Stimulated activated naive B cell treated with anti-CD40 and anti-IgM and Interleukin-4, amounts not matched to agents 10 μg/mL and 1 μg/mL and 100 μg/mL, for 72 hours (primary cell): ENCODE results near the gene RDH12.

Experiments used
- ATAC-seq, 2 donors: fragments of 150-1000 bp; cut with Tn5 transposase; replicated peaks; 2 replicates each; pipeline ENCODE4 v1.10.0; 2021; ENCODE audit warnings: moderate library complexity in 1 of 2
- DNase-seq: peaks from one replicate; pipeline ENCODE4 v3.0.0; 2021
- H3K27ac Mint-ChIP-seq: one replicate; pipeline ENCODE4 v1.8.0; 2022; ENCODE audit warnings: mild to moderate bottlenecking, mixed read lengths
- H3K27me3 Mint-ChIP-seq, 2 donors: one replicate each; pipeline ENCODE4 v1.8.0; 2022; ENCODE audit warnings: mixed read lengths in 2 of 2
- H3K36me3 Mint-ChIP-seq, 2 donors: one replicate each; pipeline ENCODE4 v1.8.0; 2022; ENCODE audit warnings: mixed read lengths in 2 of 2, mild to moderate bottlenecking in 1 of 2
- H3K4me1 Mint-ChIP-seq, 2 donors: one replicate each; pipeline ENCODE4 v1.8.0; 2022; ENCODE audit warnings: mixed read lengths in 2 of 2, mild to moderate bottlenecking in 1 of 2
- H3K4me3 Mint-ChIP-seq, 2 donors: one replicate each; pipeline ENCODE4 v1.8.0; 2022; ENCODE audit warnings: mild to moderate bottlenecking in 2 of 2, mixed read lengths in 2 of 2, moderate library complexity in 1 of 2
- H3K9me3 Mint-ChIP-seq, 2 donors: one replicate each; pipeline ENCODE4 v1.8.0; 2022; ENCODE audit warnings: mixed read lengths in 2 of 2, mild to moderate bottlenecking in 1 of 2

The RDH12 gene

DNA sequence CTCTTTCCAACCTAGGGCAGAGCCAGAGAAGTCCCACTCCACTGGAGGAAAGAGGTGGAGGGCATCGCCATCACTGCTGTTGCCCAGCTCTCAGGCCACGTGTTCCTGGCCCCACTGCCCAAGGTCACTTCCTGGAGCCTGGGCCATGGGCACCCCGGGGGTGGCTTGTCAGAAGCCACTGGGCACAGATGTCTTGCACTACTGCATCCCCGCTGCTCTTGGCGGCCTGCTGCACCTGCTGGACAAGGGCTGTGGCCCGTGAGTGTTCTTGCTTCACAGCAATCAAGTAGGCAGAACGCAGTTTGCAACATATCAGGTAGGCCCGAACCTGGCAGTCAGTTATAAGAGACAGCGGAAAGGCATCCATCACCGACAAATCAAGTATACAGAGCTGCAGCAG, 46.6 kb downstream of the RDH12 start:
- Mint-ChIP-seq H3K27ac (no peak overlapping the region), H3K4me3 (no peak overlapping the region), H3K4me1 (peaks cover 0 to 5% of the 10 kb centered on the region in 2 donors), H3K9me3 (peaks cover 0 to 2% of the 10 kb centered on the region in 2 donors), H3K27me3 (no peaks in the 10 kb centered on the region), H3K36me3 (peaks cover 54 to 69% of the 10 kb centered on the region in 2 donors)
- DNase-seq = no peak
- no peak for ATAC-seq

DNA sequence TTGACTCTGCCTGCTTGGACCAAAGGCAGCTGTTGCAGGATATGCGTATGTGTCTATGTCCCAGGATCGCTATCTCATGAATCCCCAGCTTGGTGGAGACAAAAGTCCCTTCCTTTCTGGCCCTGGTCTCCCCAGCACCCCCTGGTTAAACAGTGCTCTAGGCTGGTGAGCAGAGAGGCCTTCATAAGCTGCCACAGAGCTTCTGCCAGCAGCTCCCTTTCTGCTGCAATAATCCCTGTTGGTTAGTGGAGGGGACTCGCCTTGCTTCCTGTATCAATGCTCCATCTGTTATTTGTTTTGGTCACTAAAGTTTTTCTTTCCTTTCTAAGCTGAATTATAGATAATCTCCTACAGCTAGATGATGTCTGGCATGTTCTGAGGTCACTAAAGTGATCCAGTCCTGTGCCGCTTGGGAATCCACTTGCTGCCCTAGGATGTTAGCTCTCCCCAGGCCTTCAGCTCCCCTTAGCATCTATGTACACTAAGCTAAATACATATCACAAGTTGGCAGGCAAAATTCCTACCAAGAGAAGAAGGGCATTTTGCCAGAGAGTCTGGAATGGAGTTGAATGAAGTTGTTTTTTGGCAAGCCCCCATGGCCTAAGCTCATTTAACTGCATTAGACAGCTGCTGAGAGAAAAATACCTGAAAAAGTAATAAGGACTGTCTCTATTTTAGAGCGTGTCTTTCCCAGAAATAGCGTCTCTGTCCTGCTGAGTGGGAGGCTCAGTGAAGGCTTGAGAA, 47.8 kb downstream of the RDH12 start:
- Mint-ChIP-seq H3K36me3 (peaks cover 65 to 80% of the 10 kb centered on the region in 2 donors), H3K27me3 (no peaks in the 10 kb centered on the region), H3K4me3 (no peak overlapping the region), H3K4me1 (peaks cover 0 to 5% of the 10 kb centered on the region in 2 donors), H3K27ac (no peak overlapping the region), H3K9me3 (peaks cover 0 to under 1% of the 10 kb centered on the region in 2 donors)
- DNase-seq (no peak), ATAC-seq (no peak)

DNA sequence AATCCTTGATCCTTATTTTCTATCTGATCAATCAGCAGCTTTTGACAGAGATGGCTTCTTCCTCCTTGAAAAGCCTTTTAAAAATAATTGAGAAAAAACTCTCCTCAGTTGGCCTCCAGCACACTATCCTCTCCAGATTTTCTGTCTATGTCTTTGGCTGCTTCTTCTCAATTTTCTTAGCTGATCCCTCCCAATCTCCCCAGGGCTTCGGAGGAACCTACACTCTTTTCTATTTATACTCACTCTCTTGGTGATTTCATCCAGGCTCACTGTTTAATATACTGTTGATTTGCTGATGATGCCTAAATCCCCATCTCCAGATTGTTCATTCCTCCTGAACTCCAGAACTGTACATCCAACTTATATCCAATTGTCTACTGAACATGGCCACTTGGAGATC, 54.8 kb downstream of the RDH12 start:
- Mint-ChIP-seq H3K27me3 (no peaks in the 10 kb centered on the region), H3K4me1 (no peaks in the 10 kb centered on the region), H3K27ac (no peak overlapping the region), H3K36me3 (peaks cover 59 to 83% of the 10 kb centered on the region in 2 donors), H3K9me3 (no peaks in the 10 kb centered on the region), H3K4me3 (no peak overlapping the region)
- no peak for DNase-seq
- no peak for ATAC-seq

DNA sequence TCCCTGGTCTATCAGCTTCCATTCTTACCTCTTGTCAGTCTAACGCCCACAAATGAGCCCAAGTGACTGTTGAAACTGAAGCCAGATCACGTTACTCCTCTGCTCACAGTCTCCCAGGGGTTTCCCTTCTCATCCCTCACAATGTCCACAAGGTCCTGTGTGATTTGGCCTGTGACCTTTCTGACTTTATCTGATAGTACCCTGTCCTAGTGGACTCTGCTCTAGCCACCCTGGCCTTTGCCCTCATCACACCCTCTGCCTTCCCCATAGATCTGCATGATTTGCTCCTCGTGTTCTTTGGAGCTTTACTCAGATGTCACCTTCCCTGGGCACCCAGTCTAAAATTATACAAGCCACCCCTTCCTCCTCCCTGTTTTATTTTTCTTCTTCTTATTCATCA, 55.5 kb downstream of the RDH12 start:
- ATAC-seq = no peak
- peak overlapping the region in 1 of 2 donors; percentile 3 for H3K4me3 Mint-ChIP-seq
- no peaks in the 10 kb centered on the region for H3K4me1 Mint-ChIP-seq
- H3K36me3 Mint-ChIP-seq = peaks cover 52 to 79% of the 10 kb centered on the region in 2 donors
- H3K27me3 Mint-ChIP-seq = no peaks in the 10 kb centered on the region
- no peak for DNase-seq
- no peak overlapping the region for H3K27ac Mint-ChIP-seq
- no peaks in the 10 kb centered on the region for H3K9me3 Mint-ChIP-seq

DNA sequence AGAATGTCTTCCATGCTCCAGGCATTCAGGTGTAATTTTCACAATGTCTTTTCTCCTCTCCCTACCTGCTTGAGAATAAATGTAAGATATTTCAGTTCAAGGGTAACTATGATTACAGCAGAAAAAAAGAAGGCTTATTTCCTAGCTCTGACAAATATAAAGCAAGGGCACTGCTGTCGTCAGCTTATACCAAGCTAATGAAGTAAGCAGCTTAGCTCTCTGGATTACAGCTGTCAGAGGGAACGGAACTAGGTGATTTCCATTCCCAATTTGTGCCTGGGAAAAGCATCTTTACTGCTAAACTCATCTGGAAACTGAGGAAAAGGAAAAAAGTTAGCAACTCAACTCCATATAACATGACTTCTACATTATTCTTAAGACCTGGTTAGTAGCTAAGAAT, 58.2 kb downstream of the RDH12 start:
- no peaks in the 10 kb centered on the region for H3K4me1 Mint-ChIP-seq
- peaks cover 42 to 71% of the 10 kb centered on the region in 2 donors for H3K36me3 Mint-ChIP-seq
- H3K4me3 Mint-ChIP-seq = no peak overlapping the region
- H3K27ac Mint-ChIP-seq = no peak overlapping the region
- H3K9me3 Mint-ChIP-seq = no peaks in the 10 kb centered on the region
- DNase-seq (no peak), ATAC-seq (no peak)
- no peaks in the 10 kb centered on the region for H3K27me3 Mint-ChIP-seq

DNA sequence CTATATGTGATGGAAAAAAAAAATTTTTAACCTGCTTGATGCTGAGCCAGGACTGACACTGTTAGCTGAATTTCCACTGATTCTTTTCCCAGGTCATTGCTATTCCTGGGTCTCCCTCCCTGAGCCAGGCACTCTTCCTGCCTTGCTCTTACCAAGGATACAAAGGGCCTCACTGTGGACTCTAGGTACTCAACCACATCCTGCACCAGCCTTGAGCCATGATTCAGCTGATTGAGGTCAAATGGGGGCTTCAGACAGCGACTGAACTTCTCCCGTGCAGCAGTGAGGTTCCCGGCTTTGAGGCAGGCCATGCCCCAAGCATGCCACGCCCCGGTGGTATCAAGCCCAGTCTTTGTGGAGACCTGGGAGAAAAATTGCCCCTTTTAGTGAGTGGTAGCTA, 60.4 kb downstream of the RDH12 start:
- Mint-ChIP-seq H3K36me3 (peaks cover 40 to 65% of the 10 kb centered on the region in 2 donors), H3K9me3 (no peaks in the 10 kb centered on the region), H3K27ac (no peak overlapping the region), H3K27me3 (no peaks in the 10 kb centered on the region), H3K4me3 (no peak overlapping the region), H3K4me1 (peaks cover 6 to 11% of the 10 kb centered on the region in 2 donors)
- DNase-seq = no peak
- ATAC-seq = no peak

DNA sequence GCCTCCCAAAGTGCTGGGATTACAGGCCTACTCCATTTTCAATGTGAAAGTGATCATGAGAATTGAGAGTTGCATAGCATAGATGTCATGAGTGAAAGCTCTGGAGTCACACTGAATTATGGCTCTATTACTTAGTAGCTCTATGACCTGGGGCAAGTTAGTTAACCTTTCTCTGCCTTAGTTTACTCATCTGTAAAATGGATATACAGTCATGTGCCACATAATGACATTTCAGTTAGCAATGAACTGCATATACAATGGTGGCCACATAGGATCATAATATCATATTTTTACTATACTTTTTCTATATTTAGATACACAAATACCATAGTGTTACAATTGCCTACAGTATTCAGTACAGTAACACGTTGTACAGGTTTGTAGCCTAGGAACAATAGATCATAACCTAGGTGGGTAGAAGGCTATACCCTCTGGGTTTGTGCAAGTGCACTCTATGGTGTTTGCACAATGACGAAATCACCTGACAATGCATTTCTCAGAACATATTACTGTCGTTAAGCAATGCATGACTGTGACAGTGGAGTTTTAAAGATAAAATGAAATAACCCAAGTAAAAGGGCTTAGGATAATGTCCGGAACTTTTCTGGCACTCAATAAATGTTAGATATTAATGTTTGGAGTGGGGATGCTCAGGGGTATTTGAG, 61.6 kb downstream of the RDH12 start:
- no peaks in the 10 kb centered on the region for H3K9me3 Mint-ChIP-seq
- no peak overlapping the region for H3K27ac Mint-ChIP-seq
- no peaks in the 10 kb centered on the region for H3K27me3 Mint-ChIP-seq
- H3K4me3 Mint-ChIP-seq = no peak overlapping the region
- H3K36me3 Mint-ChIP-seq = peaks cover 46 to 65% of the 10 kb centered on the region in 2 donors
- DNase-seq (no peak), ATAC-seq (no peak)
- peaks cover 11 to 17% of the 10 kb centered on the region in 2 donors for H3K4me1 Mint-ChIP-seq

DNA sequence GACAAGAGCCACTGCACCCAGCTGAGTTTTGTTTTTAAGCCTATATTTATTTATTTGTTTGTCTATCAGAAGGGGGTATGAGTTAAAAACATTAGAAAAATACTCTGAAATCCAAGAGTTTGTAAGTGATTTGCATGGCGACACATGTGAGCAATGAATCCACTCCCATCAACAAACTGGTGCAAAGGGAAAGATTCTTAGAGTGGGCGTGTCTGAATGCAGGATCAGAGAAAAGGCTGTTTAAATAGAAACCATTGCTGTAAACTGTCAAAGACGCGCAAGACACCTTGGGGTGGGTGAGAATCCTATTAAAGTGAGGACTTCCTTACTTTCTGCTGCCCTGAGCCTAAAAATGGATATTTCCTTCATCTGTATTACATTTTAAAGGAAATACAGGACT, 62.8 kb downstream of the RDH12 start:
- ATAC-seq = no peak
- peaks cover 50 to 70% of the 10 kb centered on the region in 2 donors for H3K36me3 Mint-ChIP-seq
- no peaks in the 10 kb centered on the region for H3K9me3 Mint-ChIP-seq
- no peak overlapping the region for H3K4me3 Mint-ChIP-seq
- H3K27me3 Mint-ChIP-seq = no peaks in the 10 kb centered on the region
- peak overlapping the region; percentile 9 for H3K27ac Mint-ChIP-seq
- no peak for DNase-seq
- peaks cover 11 to 17% of the 10 kb centered on the region in 2 donors for H3K4me1 Mint-ChIP-seq

DNA sequence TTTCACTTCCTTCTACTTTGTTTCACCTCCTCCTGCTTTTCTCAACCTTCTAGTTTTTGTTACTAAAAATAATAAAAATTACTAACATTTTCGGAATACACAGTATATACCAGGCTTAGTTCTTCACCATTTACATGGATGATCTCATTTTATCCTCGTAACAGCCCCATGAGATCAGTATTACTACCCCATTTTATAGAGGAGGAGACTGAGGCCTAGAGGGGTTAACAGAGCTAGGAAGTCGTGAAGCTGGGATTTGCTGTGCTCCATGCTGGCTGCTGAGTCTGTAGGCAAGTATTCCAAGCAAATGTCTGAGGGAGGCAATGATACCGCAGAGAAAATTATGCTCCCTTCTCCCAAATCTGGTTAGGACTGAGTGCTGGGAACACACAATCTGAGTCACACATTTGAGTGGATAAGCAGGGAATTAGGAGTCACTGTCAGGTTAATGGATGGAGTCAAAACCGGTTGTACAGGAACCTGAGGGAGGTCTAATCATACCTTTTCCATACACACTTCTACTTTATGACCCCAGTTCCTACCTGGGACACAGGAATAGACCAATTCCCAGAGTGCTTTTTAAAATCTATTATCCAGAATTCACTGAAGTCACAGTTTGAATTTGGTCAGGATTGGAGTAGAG, 63.6 kb downstream of the RDH12 start:
- Mint-ChIP-seq H3K36me3 (peaks cover 50 to 70% of the 10 kb centered on the region in 2 donors), H3K9me3 (no peaks in the 10 kb centered on the region), H3K4me1 (peaks cover 11 to 17% of the 10 kb centered on the region in 2 donors)

DNA sequence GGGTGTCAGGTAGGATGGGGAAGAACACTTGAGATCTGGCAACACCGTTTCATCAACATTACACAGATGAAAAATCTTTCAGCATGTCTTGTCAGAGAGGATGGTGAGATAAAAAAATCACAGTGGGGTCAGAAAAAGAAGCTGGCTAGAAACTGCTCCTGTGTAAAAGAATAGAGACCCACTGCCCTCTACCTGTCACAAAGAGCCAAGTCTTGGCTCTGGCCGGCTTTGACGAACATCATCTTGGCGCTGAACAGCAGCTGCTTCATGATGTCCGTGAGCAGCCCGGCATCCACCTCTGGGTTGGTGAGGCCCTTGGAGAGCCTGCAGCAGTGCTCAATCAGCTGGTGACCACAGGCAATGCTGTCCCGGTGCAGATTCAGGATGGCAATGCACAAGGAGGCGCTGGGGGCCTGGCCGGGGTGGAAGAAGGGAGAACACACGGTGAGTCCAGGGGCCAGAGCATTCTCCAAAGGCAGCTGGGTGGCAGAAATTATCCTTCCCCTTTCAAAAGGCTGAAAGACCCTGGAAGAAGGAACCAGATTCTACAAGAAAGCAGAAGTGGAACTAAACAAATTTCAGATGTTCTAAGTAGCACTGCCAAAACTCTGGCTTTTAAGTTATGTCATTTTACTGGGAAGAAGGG, 64.5 kb downstream of the RDH12 start:
- peak overlapping the region; percentile 37 for H3K27ac Mint-ChIP-seq
- H3K4me1 Mint-ChIP-seq = peaks cover 11 to 17% of the 10 kb centered on the region in 2 donors
- no peak overlapping the region for H3K4me3 Mint-ChIP-seq
- H3K36me3 Mint-ChIP-seq = peaks cover 47 to 64% of the 10 kb centered on the region in 2 donors
- no peaks in the 10 kb centered on the region for H3K9me3 Mint-ChIP-seq
- ATAC-seq (peak; percentile 70 to 77), DNase-seq (no peak)
- no peaks in the 10 kb centered on the region for H3K27me3 Mint-ChIP-seq

More for the DNA sequence above, 63.6 kb downstream of the RDH12 start:
- no peak for DNase-seq
- no peak overlapping the region for H3K4me3 Mint-ChIP-seq
- no peaks in the 10 kb centered on the region for H3K27me3 Mint-ChIP-seq
- ATAC-seq = no peak
- H3K27ac Mint-ChIP-seq = no peak overlapping the region

DNA sequence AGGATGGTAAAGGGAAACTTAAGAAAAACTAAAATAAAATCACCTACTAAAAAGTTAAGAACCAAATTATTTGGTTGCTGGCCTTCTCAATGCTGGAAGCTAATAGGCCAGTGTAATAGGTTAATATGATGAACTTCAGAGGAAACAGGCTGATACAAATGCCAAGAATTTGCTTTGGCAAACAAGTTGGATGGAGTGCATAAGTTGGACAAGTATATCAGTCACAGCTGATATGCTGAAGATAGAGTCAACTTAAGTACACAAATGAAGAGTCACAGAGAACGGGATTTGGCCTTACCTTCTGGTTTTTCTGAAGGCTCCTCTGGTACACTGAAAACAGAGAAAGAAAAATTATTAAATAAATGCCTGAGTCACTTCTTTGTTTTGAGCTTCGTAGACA, 66.5 kb downstream of the RDH12 start:
- ATAC-seq (no peak), DNase-seq (no peak)
- no peaks in the 10 kb centered on the region for H3K9me3 Mint-ChIP-seq
- H3K4me1 Mint-ChIP-seq = peaks cover 11 to 17% of the 10 kb centered on the region in 2 donors
- no peaks in the 10 kb centered on the region for H3K27me3 Mint-ChIP-seq
- peaks cover 55 to 70% of the 10 kb centered on the region in 2 donors for H3K36me3 Mint-ChIP-seq
- H3K27ac Mint-ChIP-seq = no peak overlapping the region
- no peak overlapping the region for H3K4me3 Mint-ChIP-seq

DNA sequence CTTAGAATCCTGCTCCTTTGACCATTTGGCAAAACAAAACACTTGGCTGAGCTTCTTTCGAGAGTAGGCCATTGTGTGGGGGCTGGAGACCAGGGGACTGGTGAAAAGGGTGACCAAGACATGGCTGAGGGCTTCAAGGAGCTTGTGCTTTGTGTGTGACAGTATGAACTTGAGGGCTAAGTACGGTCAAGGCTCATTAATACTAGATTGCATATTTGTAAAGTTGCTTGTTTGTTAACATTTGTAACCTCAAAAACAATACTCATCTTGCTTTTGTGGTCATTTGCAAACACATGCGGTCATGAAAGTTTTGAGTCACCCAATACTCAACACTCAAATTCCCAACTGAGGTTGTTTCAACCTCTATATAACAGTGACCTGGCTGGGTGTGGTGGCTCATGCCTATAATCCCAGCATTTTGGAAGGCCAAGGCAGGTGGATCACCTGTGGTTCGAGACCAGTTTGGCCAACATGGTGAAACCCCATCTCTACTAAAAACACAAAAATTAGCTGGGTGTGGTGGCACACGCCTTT, 72.2 kb downstream of the RDH12 start:
- H3K4me3 Mint-ChIP-seq = no peak overlapping the region
- H3K4me1 Mint-ChIP-seq = no peaks in the 10 kb centered on the region
- H3K36me3 Mint-ChIP-seq = peaks cover 59 to 67% of the 10 kb centered on the region in 2 donors
- DNase-seq (no peak), ATAC-seq (no peak)
- H3K27me3 Mint-ChIP-seq = no peaks in the 10 kb centered on the region
- no peaks in the 10 kb centered on the region for H3K9me3 Mint-ChIP-seq
- no peak overlapping the region for H3K27ac Mint-ChIP-seq

DNA sequence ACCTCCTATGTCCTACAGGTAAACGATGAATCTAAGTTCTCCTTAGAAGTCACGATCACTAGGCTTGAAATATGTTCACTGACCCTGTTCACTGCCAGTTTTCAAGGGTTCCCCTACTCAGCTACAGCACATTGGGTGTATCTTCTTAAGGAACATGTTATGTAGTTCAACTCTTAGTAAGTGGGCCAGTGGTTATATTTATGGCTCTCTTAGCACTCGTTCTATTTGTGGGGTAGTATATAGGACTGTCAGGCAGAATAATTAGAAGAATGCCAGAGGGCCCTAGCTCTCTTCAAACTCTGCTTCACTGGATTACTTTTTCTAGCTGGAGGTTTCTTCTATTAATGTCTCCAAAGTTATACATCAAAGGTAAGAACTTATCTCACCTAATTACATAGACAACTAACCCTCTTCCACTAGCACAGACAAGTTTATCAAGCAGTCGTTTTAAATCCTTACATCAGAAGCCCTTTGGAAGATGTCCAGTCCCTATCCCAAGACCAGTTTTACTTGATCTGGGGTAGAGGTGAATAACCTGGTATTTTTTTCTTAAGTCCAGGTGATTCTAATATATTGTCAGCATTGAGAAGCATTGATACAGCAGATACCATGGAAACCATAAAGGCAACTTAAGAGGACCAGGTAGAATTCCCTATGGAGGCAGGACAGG, 75.1 kb downstream of the RDH12 start:
- DNase-seq (no peak), ATAC-seq (no peak)
- no peaks in the 10 kb centered on the region for H3K27me3 Mint-ChIP-seq
- no peaks in the 10 kb centered on the region for H3K9me3 Mint-ChIP-seq
- H3K36me3 Mint-ChIP-seq = peaks cover 65 to 69% of the 10 kb centered on the region in 2 donors
- H3K4me3 Mint-ChIP-seq = no peak overlapping the region
- no peak overlapping the region for H3K27ac Mint-ChIP-seq
- H3K4me1 Mint-ChIP-seq = no peaks in the 10 kb centered on the region

DNA sequence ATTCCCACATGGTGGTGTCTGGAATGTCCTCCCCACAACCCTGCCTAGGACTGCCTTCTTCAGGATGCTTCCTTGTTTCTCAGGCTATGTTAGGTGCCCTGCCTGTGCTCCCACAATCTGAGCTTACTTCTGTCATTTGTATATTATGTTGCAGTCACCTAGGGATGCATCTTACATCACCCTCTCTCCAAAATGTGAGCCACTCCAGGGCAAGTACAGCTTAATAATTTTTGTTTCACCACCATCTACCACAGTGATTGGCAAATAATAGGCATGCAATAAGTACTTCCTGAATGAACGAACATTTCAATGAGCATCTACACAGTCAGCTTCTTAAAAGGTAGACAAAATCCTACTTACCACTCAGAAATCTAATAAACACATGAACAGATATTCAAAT, 77.1 kb downstream of the RDH12 start:
- H3K9me3 Mint-ChIP-seq = no peaks in the 10 kb centered on the region
- no peak for ATAC-seq
- H3K27me3 Mint-ChIP-seq = no peaks in the 10 kb centered on the region
- peaks cover 64 to 69% of the 10 kb centered on the region in 2 donors for H3K36me3 Mint-ChIP-seq
- H3K27ac Mint-ChIP-seq = no peak overlapping the region
- no peak for DNase-seq
- no peak overlapping the region for H3K4me3 Mint-ChIP-seq
- peaks cover 0 to 6% of the 10 kb centered on the region in 2 donors for H3K4me1 Mint-ChIP-seq
